ENCODE results near the gene KCNN4.

Gene KCNN4

GRCh38 chr19:43723588-43723987 is 57.2 kb downstream of the KCNN4 start:
- TF ChIP-seq ZNF621 (tag by site-specific recombination; IDR thresholded peaks at IDR 0.05) (no peak), CTCF (tag by site-specific recombination; IDR thresholded peaks at IDR 0.05) (peak; percentile 53), ZBTB21 (tag by site-specific recombination; IDR thresholded peaks at IDR 0.05) (peak; percentile 16; the same call in 1 of the 2 replicates), ZNF791 (tag by site-specific recombination; IDR thresholded peaks at IDR 0.05) (no peak), ZNF660 (tag by site-specific recombination; IDR thresholded peaks at IDR 0.05) (no peak), RBAK (tag by site-specific recombination; IDR thresholded peaks at IDR 0.05) (no peak), ZNF654 (tag by site-specific recombination; IDR thresholded peaks at IDR 0.05; ENCODE audit: low read depth) (peak; percentile 32), ZNF560 (tag by site-specific recombination; IDR thresholded peaks at IDR 0.05; ENCODE audit: borderline replicate concordance) (no peak), ZNF239 (tag by site-specific recombination; IDR thresholded peaks at IDR 0.05) (no peak)
- Histone ChIP-seq H3K4me3 (ENCODE audit: low read depth, low read length) (no peak overlapping the region), H3K9me3 (ENCODE audit: control insufficient read depth, insufficient read depth, low read depth, low read length) (no peaks in the 10 kb centered on the region), H3K36me3 (ENCODE audit: control insufficient read depth in 2 of 2, insufficient read depth in 1 of 2, low read length in 2 of 2) (peaks cover 4 to 11% of the 10 kb centered on the region in 2 experiments; a peak in 2 of 3 replicates), H3K27ac (ENCODE audit: extremely low read depth, low read depth, low read length) (no peak overlapping the region), H3K4me1 (ENCODE audit: control insufficient read depth, insufficient read depth, low read length) (no peaks in the 10 kb centered on the region)
- CTCF ChIA-PET: interaction anchor here (0.6 to 5.7 kb wide), 9 partner anchors 11 to 278 kb away, joined by 3 to 36 read pairs (median 4); partner anchors contain the start of gene PLAUR
- POLR2A ChIA-PET: interaction anchor here (1.2 to 3.3 kb wide), 3 partner anchors 36 to 129 kb away, joined by 4 to 15 read pairs (median 4); no protein-coding TSS in a partner anchor

DNA sequence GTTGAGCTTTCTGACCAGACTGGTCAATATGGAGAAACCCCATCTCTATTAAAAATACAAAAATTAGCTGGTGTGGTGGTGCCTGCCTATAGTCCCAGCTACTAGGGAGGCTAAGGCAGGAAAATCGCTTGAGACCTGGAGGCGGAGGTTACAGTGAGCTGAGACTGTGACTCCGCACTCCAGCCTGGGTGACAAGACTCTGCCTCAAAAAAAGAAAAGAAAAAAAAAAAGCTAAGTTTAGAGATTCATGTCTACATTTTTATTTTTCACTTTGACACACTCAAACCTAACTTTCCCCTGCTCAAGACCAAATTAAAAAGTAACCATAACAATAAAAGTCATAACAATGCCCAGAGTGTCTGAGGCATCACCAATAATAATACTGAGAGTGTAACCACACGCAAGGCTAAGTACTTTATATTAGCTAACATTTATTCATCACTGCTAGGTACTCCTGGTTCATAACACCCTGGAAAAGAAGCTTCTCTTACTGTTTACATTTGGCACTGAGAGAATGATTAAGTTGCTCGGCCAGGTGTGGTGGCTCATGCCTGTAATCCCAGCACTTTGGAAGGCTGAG is 59.2 kb downstream of the KCNN4 start:
- ChIA-PET POLR2A (interaction anchor here (0.6 to 3.3 kb wide), 5 partner anchors 9 to 130 kb away, joined by 3 to 15 read pairs (median 6); no protein-coding TSS in a partner anchor), CTCF (interaction anchor here (0.6 to 5.7 kb wide), 9 partner anchors 9 to 862 kb away, joined by 3 to 36 read pairs (median 4); partner anchors contain the start of gene PLAUR)
- Histone ChIP-seq H3K4me1 (ENCODE audit: control insufficient read depth, insufficient read depth, low read length) (no peaks in the 10 kb centered on the region), H3K9me3 (ENCODE audit: control insufficient read depth, insufficient read depth, low read depth, low read length) (no peaks in the 10 kb centered on the region), H3K27ac (ENCODE audit: extremely low read depth, low read depth, low read length) (no peak overlapping the region), H3K36me3 (ENCODE audit: control insufficient read depth in 2 of 2, insufficient read depth in 1 of 2, low read length in 2 of 2) (no peaks in the 10 kb centered on the region; a peak in 1 of 3 replicates), H3K4me3 (ENCODE audit: low read depth, low read length) (no peak overlapping the region)
- TF ChIP-seq BCL11B (tag by site-specific recombination; IDR thresholded peaks at IDR 0.05; ENCODE audit: low read depth): no peak
- no peak for TF ChIP-seq PRDM10 (tag by site-specific recombination; IDR thresholded peaks at IDR 0.05)

DNA sequence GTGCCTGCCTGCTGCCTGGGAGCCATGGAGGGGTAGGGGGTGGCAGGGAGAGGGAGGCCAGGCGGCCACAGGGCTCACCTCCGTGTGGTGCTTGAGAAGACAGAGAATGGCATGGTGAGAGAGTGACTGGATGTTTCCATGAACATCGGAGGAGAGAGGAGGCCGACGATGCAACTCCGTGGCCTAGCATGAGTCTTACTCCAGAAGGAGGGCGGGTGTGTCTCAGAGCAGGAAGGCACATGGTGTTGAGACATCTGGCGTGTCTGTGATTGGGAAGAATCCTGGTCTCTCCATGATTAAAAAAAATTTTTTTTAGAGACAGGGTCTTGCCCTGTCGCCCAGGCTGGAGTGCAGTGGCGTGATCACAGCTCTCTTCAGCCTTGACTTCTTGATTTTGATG is 59.8 kb downstream of the KCNN4 start:
- Histone ChIP-seq H3K36me3 (ENCODE audit: control insufficient read depth in 2 of 2, insufficient read depth in 1 of 2, low read length in 2 of 2) (no peaks in the 10 kb centered on the region; a peak in 1 of 3 replicates), H3K9me3 (ENCODE audit: control insufficient read depth, insufficient read depth, low read depth, low read length) (no peaks in the 10 kb centered on the region), H3K4me3 (ENCODE audit: low read depth, low read length) (no peak overlapping the region), H3K27ac (ENCODE audit: extremely low read depth, low read depth, low read length) (no peak overlapping the region), H3K4me1 (ENCODE audit: control insufficient read depth, insufficient read depth, low read length) (no peaks in the 10 kb centered on the region)
- POLR2A ChIA-PET: interaction anchor here (1.4 to 3.3 kb wide), 2 partner anchors 52 to 53 kb away, joined by 4 to 15 read pairs; no protein-coding TSS in a partner anchor
- TF ChIP-seq ZNF416 (tag by site-specific recombination; IDR thresholded peaks at IDR 0.05) (no peak), ZIC2 (tag by site-specific recombination; IDR thresholded peaks at IDR 0.05) (0 out of 2 replicates have a peak, but pooled peaks have one; percentile 4)
- CTCF ChIA-PET: interaction anchor here (0.6 to 5.7 kb wide), 7 partner anchors 8 to 863 kb away, joined by 3 to 36 read pairs (median 8); partner anchors contain the start of gene PLAUR
